Stimulated activated CD8-positive, alpha-beta memory T cell treated with anti-CD3 and anti-CD28 coated beads, Interleukin-15, amount 100 ng/mL, for 4 hours (primary cell): Measurements from ENCODE around the gene PCBP1.
"Not testable (repeated sequence)": the region's sequence is repeated elsewhere in the genome, so short reads cannot be mapped to it uniquely, and the experiment has no call there.

ENCODE experiments used
- DNase-seq, 2 donors: peaks; one replicate each; pipeline ENCODE4 v3.0.0-alpha.2; 2020; ENCODE audit warnings: low read depth in 2 of 2

The PCBP1 gene

GRCh38 chr2:70124983-70125480 is 37.8 kb downstream of the PCBP1 start:
- DNase-seq = peak in 1 of 2 donors; percentile 37

GRCh38 chr2:70125498-70125898 is 38.2 kb downstream of the PCBP1 start:
- DNase-seq = no peak

- DNase-seq = no peak
Observed at GRCh38 chr2:70126413-70126812, 39.1 kb downstream of the PCBP1 start.

GRCh38 chr2:70128005-70128404 is 40.7 kb downstream of the PCBP1 start:
- no peak for DNase-seq

GRCh38 chr2:70131344-70132143 is 44.3 kb downstream of the PCBP1 start:
- not testable (repeated sequence) for DNase-seq

GRCh38 chr2:70132244-70133126 is 45.2 kb downstream of the PCBP1 start:
- no peak for DNase-seq

- no peak for DNase-seq
Observed at GRCh38 chr2:70133127-70133452, 45.8 kb downstream of the PCBP1 start.

- DNase-seq = no peak
Observed at GRCh38 chr2:70133491-70134322, 46.4 kb downstream of the PCBP1 start.

GRCh38 chr2:70134323-70134983 is 47.2 kb downstream of the PCBP1 start:
- DNase-seq = not testable (repeated sequence)
